K562 (cell line): ENCODE results near the gene ZCCHC3. TPM values are rescaled to one million over a fixed set of nuclear protein-coding genes. Genes with fewer than 3 reads are reported as not detected.

Experiments
- ARID2 ChIP-seq: fragments of 450-650 bp; IDR thresholded peaks from 2 replicates; pipeline ENCODE4 v1.6.1; 2017; ENCODE audit warnings: antibody characterized with exemption, mild to moderate bottlenecking
- CHCHD3 ChIP-seq: fragments of 250-450 bp; sonication (Bioruptor Pico); IDR thresholded peaks from 2 replicates; pipeline ENCODE4 v2.1.2; 2022; ENCODE audit warnings: mild to moderate bottlenecking
- CHD4 ChIP-seq: fragments of 200-600 bp; sonication (generic); IDR thresholded peaks from 3 replicates; pipeline ENCODE4 v1.6.1; 2012; ENCODE audit warnings: low read depth, mild to moderate bottlenecking, mixed read lengths, low read length, inconsistent platforms; ENCODE audit not compliant: insufficient read depth, insufficient replicate concordance, poor library complexity, severe bottlenecking
- HDAC6 ChIP-seq: IDR thresholded peaks from 2 replicates; pipeline ENCODE4 v1.6.1; 2012; ENCODE audit warnings: low read depth, mild to moderate bottlenecking, control low read depth, inconsistent platforms, low read length, moderate library complexity
- HLTF ChIP-seq: fragments of 450-650 bp; IDR thresholded peaks from 2 replicates; pipeline ENCODE4 v1.6.1; 2016
- HNRNPL ChIP-seq: fragments of 200-400 bp; formaldehyde crosslinking; IDR thresholded peaks from 2 replicates; pipeline ENCODE4 v1.6.1; 2017; ENCODE audit warnings: low read depth, mild to moderate bottlenecking, low read length
- HSF4 ChIP-seq: fragments of 250-450 bp; sonication (Bioruptor Pico); IDR thresholded peaks from 2 replicates; pipeline ENCODE4 v2.1.2; 2022; ENCODE audit warnings: mild to moderate bottlenecking, moderate library complexity, borderline replicate concordance
- ZFP36 ChIP-seq: fragments of 150-350 bp; IDR thresholded peaks from 2 replicates; pipeline ENCODE4 v1.6.1; 2018; ENCODE audit warnings: low read length, low read depth; ENCODE audit not compliant: partially characterized antibody
- ZNF165 ChIP-seq: fragments of 250-450 bp; sonication (Bioruptor Pico); IDR thresholded peaks from 2 replicates; pipeline ENCODE4 v1.4.0; 2020; ENCODE audit warnings: borderline replicate concordance
- ZNF282 ChIP-seq: sonication (generic); formaldehyde crosslinking; IDR thresholded peaks from 2 replicates; pipeline ENCODE4 v1.8.1; 2023; ENCODE audit warnings: missing genetic modification reagents
- ZNF644 ChIP-seq: fragments of 200-800 bp; sonication (Bioruptor generic); IDR thresholded peaks from 2 replicates; pipeline ENCODE4 v1.6.1; 2016; ENCODE audit warnings: low read depth, missing genetic modification characterization, missing compliant biosample characterization
- polyA plus RNA-seq, 8 experiments: library from polyadenylated mRNA; depleted of rRNA in 4 of 8; stranded (reverse) in 5 of 8; unstranded in 3 of 8; fragments of >200 nt; fragmentation: Nextera tagmentation in 2 of 8; fragmentation: Illumina TruSeq in 1 of 8; extraction: Ambion mirVana in 2 of 8; extraction: Trizol in 1 of 8; gene quantifications; 2 replicates each; pipeline versions ENCODE4 v1.2.1 to v1.2.3, GENCODE V29; 2011 to 2014; ENCODE audit warnings: inconsistent platforms in 1 of 8, missing spikeins in 1 of 8
- total RNA-seq, 7 experiments: library from RNA; depleted of rRNA in 6 of 7; stranded (reverse); fragments of >200 nt in 6 of 7; fragmentation: Illumina TruSeq in 2 of 7; extraction: Trizol in 2 of 7; gene quantifications; 2 replicates each; pipeline versions ENCODE4 v1.2.1 to v1.2.3, GENCODE V29; 2011 to 2021; ENCODE audit warnings: low replicate concordance in 1 of 7
- TF ChIP-seq, protein P1 (sequence below): sonication (generic); formaldehyde crosslinking; IDR thresholded peaks from 2 replicates; pipeline ENCODE4 v1.8.1; 2023; ENCODE audit warnings: mild to moderate bottlenecking, missing genetic modification reagents
- TF ChIP-seq, protein P2 (sequence below): fragments of 200-800 bp; sonication (Bioruptor generic); IDR thresholded peaks from 2 replicates; pipeline ENCODE4 v1.6.1; 2016; ENCODE audit warnings: missing genetic modification characterization, missing compliant biosample characterization
- TF ChIP-seq, protein P3 (sequence below), 2 experiments: fragments of 450-650 bp in 1 of 2; IDR thresholded peaks; 2 replicates each; pipeline ENCODE4 v1.6.1; 2011 to 2017; ENCODE audit warnings: low read depth in 2 of 2, antibody characterized with exemption in 1 of 2, borderline replicate concordance in 1 of 2, low read length in 1 of 2, mild to moderate bottlenecking in 1 of 2, mixed read lengths in 1 of 2; ENCODE audit not compliant: control insufficient read depth in 1 of 2

The ZCCHC3 gene
- total and polyA plus RNA-seq, 9 of the 15 experiments (the other 6 are each of a cell fraction or from before 2014, with no cell fraction given): 2.8 to 23.3 (median 16.5) TPM

DNA sequence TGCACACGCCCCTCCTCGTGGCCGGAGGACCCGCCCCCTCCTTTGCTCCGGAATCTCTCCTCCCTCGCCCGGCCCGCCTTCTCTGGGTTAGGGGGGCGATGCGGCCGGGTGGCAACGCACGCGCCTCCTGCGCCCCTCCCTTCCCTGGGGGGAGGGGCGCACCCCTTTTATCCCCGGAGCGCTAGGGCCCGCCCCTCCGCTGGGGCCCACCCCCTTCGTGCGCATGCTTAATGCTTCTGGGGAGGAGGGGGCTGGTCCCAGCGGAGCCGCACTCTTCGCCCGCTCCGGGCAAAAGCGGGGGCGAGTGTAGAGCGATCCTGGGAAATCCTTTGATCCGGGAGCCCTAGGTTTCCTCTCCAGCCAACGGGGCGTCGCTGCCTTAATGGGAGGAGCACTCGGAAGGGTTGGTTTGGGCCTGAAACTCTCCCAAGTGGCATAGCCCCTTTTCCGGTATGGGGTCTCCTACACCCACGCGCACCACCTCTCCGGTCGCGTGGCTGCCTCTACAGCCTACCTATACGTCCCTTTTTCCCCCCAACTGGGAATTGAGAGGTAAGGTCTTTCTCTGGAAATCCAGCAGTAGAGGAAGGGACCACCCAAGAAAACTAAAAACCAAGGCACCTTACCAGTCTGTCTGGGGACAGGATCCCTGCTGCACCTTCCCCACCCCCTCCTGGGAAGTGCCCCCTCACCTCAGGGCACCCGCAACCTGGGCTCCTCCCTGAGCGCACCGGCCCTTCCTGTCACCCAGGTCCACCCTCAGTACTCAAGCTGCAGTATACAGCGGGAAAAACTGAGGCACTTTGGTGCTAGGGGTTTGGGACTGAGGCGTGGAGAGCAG lies 30.0 kb downstream of the ZCCHC3 start (continued):
- TF ChIP-seq, protein P1, sequence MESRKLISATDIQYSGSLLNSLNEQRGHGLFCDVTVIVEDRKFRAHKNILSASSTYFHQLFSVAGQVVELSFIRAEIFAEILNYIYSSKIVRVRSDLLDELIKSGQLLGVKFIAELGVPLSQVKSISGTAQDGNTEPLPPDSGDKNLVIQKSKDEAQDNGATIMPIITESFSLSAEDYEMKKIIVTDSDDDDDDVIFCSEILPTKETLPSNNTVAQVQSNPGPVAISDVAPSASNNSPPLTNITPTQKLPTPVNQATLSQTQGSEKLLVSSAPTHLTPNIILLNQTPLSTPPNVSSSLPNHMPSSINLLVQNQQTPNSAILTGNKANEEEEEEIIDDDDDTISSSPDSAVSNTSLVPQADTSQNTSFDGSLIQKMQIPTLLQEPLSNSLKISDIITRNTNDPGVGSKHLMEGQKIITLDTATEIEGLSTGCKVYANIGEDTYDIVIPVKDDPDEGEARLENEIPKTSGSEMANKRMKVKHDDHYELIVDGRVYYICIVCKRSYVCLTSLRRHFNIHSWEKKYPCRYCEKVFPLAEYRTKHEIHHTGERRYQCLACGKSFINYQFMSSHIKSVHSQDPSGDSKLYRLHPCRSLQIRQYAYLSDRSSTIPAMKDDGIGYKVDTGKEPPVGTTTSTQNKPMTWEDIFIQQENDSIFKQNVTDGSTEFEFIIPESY (CRISPR knock-in tag): peak; percentile 59
- no peak for TF ChIP-seq ZNF644 (tag)
- TF ChIP-seq ZNF282: no peak
- TF ChIP-seq, protein P2, sequence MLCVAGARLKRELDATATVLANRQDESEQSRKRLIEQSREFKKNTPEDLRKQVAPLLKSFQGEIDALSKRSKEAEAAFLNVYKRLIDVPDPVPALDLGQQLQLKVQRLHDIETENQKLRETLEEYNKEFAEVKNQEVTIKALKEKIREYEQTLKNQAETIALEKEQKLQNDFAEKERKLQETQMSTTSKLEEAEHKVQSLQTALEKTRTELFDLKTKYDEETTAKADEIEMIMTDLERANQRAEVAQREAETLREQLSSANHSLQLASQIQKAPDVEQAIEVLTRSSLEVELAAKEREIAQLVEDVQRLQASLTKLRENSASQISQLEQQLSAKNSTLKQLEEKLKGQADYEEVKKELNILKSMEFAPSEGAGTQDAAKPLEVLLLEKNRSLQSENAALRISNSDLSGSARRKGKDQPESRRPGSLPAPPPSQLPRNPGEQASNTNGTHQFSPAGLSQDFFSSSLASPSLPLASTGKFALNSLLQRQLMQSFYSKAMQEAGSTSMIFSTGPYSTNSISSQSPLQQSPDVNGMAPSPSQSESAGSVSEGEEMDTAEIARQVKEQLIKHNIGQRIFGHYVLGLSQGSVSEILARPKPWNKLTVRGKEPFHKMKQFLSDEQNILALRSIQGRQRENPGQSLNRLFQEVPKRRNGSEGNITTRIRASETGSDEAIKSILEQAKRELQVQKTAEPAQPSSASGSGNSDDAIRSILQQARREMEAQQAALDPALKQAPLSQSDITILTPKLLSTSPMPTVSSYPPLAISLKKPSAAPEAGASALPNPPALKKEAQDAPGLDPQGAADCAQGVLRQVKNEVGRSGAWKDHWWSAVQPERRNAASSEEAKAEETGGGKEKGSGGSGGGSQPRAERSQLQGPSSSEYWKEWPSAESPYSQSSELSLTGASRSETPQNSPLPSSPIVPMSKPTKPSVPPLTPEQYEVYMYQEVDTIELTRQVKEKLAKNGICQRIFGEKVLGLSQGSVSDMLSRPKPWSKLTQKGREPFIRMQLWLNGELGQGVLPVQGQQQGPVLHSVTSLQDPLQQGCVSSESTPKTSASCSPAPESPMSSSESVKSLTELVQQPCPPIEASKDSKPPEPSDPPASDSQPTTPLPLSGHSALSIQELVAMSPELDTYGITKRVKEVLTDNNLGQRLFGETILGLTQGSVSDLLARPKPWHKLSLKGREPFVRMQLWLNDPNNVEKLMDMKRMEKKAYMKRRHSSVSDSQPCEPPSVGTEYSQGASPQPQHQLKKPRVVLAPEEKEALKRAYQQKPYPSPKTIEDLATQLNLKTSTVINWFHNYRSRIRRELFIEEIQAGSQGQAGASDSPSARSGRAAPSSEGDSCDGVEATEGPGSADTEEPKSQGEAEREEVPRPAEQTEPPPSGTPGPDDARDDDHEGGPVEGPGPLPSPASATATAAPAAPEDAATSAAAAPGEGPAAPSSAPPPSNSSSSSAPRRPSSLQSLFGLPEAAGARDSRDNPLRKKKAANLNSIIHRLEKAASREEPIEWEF (CRISPR knock-in tag): no peak
- TF ChIP-seq ARID2: no peak
- no peak for TF ChIP-seq ZNF165 (CRISPR knock-in tag)
- no peak for TF ChIP-seq HLTF
- TF ChIP-seq ZFP36: no peak
- TF ChIP-seq HSF4: no peak
- TF ChIP-seq CHD4: no peak
- no peak for TF ChIP-seq CHCHD3 (CRISPR knock-in tag)
- TF ChIP-seq, protein P3, sequence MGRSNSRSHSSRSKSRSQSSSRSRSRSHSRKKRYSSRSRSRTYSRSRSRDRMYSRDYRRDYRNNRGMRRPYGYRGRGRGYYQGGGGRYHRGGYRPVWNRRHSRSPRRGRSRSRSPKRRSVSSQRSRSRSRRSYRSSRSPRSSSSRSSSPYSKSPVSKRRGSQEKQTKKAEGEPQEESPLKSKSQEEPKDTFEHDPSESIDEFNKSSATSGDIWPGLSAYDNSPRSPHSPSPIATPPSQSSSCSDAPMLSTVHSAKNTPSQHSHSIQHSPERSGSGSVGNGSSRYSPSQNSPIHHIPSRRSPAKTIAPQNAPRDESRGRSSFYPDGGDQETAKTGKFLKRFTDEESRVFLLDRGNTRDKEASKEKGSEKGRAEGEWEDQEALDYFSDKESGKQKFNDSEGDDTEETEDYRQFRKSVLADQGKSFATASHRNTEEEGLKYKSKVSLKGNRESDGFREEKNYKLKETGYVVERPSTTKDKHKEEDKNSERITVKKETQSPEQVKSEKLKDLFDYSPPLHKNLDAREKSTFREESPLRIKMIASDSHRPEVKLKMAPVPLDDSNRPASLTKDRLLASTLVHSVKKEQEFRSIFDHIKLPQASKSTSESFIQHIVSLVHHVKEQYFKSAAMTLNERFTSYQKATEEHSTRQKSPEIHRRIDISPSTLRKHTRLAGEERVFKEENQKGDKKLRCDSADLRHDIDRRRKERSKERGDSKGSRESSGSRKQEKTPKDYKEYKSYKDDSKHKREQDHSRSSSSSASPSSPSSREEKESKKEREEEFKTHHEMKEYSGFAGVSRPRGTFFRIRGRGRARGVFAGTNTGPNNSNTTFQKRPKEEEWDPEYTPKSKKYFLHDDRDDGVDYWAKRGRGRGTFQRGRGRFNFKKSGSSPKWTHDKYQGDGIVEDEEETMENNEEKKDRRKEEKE (IDR thresholded peaks at IDR 0.05; ENCODE audit: borderline replicate concordance in 1 of 2, control insufficient read depth in 1 of 2, low read depth in 2 of 2, low read length in 1 of 2): no peak
- TF ChIP-seq HDAC6: no peak
- TF ChIP-seq HNRNPL: 0 out of 2 replicates have a peak, but pooled peaks have one; percentile 57
